Duodenal mucosa (tissue), 2 donors: Measurements from ENCODE around the gene RORB.

ENCODE experiments used
- H3K27ac ChIP-seq: one replicate; pipeline ENCODE4 v1.7.0; 2013; ENCODE audit warnings: low read depth, low read length
- H3K27me3 ChIP-seq, 2 donors: one replicate each; pipeline ENCODE4 v1.7.0; 2013; ENCODE audit warnings: low read length in 2 of 2, control low read depth in 1 of 2; ENCODE audit not compliant: insufficient read depth in 2 of 2, control insufficient read depth in 1 of 2
- H3K36me3 ChIP-seq, 2 donors: one replicate each; pipeline ENCODE4 v1.7.0; 2013; ENCODE audit warnings: low read length in 2 of 2, control low read depth in 1 of 2; ENCODE audit not compliant: insufficient read depth in 2 of 2, control insufficient read depth in 1 of 2
- H3K4me1 ChIP-seq, 2 donors: one replicate each; pipeline ENCODE4 v1.7.0; 2013; ENCODE audit warnings: low read length in 2 of 2, control low read depth in 1 of 2; ENCODE audit not compliant: insufficient read depth in 2 of 2, control insufficient read depth in 1 of 2
- H3K4me3 ChIP-seq, 2 donors: one replicate each; pipeline ENCODE4 v1.7.0; 2013; ENCODE audit warnings: low read length in 2 of 2, low read depth in 1 of 2
- H3K9ac ChIP-seq, 2 donors: one replicate each; pipeline ENCODE4 v1.7.0; 2013; ENCODE audit warnings: low read length in 2 of 2, low read depth in 1 of 2
- H3K9me3 ChIP-seq, 2 donors: one replicate each; pipeline ENCODE4 v1.7.0; 2013; ENCODE audit warnings: low read length in 2 of 2, control low read depth in 1 of 2; ENCODE audit not compliant: control insufficient read depth in 1 of 2

The RORB gene

DNA sequence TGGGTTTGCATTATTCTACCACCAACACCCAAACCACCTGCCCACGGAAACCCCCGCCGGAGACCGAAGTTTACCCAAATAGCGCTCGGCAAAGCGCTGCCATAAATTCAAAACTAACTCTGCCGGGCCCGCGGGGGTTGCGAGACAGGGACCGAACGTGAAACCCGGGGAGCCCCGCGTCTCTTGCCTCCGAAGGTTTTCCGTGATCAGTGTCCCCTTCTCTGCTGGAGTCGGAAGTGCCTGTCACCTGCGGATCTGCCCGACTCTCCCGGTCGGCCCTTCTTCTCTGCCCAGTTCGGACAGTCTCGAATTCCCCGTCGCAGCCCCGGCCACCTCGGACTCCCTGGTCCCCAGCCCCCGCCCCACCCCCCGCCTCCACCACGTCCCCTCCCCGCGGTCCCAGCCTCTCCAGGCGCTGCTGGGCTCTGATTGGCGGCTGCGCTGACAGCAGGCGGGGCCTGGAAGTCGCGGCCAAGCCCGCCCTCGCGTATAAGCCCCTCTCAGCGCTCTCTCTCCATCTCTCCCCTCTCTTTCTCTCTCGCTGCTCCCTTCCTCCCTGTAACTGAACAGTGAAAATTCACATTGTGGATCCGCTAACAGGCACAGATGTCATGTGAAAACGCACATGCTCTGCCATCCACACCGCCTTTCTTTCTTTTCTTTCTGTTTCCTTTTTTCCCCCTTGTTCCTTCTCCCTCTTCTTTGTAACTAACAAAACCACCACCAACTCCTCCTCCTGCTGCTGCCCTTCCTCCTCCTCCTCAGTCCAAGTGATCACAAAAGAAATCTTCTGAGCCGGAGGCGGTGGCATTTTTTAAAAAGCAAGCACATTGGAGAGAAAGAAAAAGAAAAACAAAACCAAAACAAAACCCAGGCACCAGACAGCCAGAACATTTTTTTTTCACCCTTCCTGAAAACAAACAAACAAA is at the start of gene RORB:
RORB (plus strand) TSS at position 517 of the 929 bp plus-strand sequence. CDS start 642 bp downstream, outside the sequence.
- Histone ChIP-seq H3K27me3 (peaks cover 46 to 54% of the 10 kb centered on the region in 2 donors), H3K27ac (no peak within 1 kb of the TSS), H3K9me3 (no peaks in the 10 kb centered on the region), H3K36me3 (no peaks in the 10 kb centered on the region), H3K4me1 (peaks cover 3 to 26% of the 10 kb centered on the region in 2 donors), H3K9ac (peak within 1 kb of the TSS in 1 of 2 donors; percentile 32), H3K4me3 (peak within 1 kb of the TSS; percentile 73 to 91)

- Histone ChIP-seq H3K4me3 (no peak overlapping the region), H3K4me1 (no peaks in the 10 kb centered on the region)
Observed at GRCh38 chr9:74447451-74448193, 49.5 kb upstream of the RORB start.

GRCh38 chr9:74449060-74449459 is 48.1 kb upstream of the RORB start:
- no peaks in the 10 kb centered on the region for H3K36me3 ChIP-seq
- no peaks in the 10 kb centered on the region for H3K27me3 ChIP-seq
- H3K9ac ChIP-seq = no peak overlapping the region
- no peak overlapping the region for H3K4me3 ChIP-seq
- no peak overlapping the region for H3K27ac ChIP-seq
- no peaks in the 10 kb centered on the region for H3K4me1 ChIP-seq
- no peaks in the 10 kb centered on the region for H3K9me3 ChIP-seq

More at GRCh38 chr9:74447451-74448193, 49.5 kb upstream of the RORB start:
- Histone ChIP-seq H3K36me3 (no peaks in the 10 kb centered on the region), H3K27ac (no peak overlapping the region), H3K9ac (no peak overlapping the region), H3K9me3 (no peaks in the 10 kb centered on the region), H3K27me3 (no peaks in the 10 kb centered on the region)

DNA sequence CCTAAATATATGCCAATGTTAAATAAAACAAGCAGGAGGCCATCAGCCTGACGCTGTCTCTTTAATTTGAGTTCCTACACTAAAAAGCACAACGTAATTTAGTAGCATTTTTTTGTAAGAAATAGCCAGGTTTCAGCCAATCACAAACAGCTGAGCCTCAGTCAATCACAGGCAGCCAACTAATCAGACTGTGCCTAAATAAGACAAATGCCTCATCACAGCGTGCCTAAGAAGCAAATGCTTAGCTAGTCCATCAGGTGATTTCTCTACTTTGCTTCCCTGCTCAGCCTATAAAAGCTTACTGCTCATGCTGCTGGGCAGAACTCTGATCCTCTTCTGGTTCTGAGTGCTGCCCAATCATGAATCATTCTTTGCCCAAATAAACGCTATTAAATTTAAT is 38.3 kb upstream of the RORB start:
- Histone ChIP-seq H3K27me3 (no peaks in the 10 kb centered on the region), H3K27ac (no peak overlapping the region), H3K4me1 (no peaks in the 10 kb centered on the region), H3K4me3 (no peak overlapping the region), H3K9me3 (no peaks in the 10 kb centered on the region), H3K9ac (no peak overlapping the region), H3K36me3 (no peaks in the 10 kb centered on the region)

DNA sequence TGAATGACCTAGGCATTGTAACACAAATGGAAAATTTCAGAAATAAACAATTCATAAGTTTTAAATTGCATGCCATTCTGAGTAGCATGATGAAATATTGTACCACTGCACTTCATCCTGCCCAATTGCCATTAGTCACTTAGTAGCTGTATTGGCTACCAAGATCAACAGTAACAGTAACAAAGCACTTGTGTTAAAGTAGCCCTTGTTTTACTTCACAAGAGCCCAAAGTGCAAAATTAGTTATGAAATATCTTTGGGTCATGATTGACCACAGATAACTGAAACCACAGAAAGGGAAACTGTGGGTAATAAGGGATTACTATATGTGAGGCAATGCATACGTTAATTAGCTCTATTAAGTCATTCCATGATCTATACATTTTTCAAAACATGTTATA is 33.3 kb upstream of the RORB start:
- H3K36me3 ChIP-seq = no peaks in the 10 kb centered on the region
- no peaks in the 10 kb centered on the region for H3K9me3 ChIP-seq
- no peak overlapping the region for H3K27ac ChIP-seq
- H3K27me3 ChIP-seq = no peaks in the 10 kb centered on the region
- H3K4me1 ChIP-seq = no peaks in the 10 kb centered on the region
- no peak overlapping the region for H3K4me3 ChIP-seq
- H3K9ac ChIP-seq = no peak overlapping the region

- H3K4me3 ChIP-seq = no peak overlapping the region
- H3K9me3 ChIP-seq = no peaks in the 10 kb centered on the region
- no peaks in the 10 kb centered on the region for H3K4me1 ChIP-seq
- H3K27ac ChIP-seq = no peak overlapping the region
- H3K9ac ChIP-seq = no peak overlapping the region
- H3K36me3 ChIP-seq = no peaks in the 10 kb centered on the region
- H3K27me3 ChIP-seq = no peaks in the 10 kb centered on the region
Observed at GRCh38 chr9:74478606-74479005, 18.5 kb upstream of the RORB start.

DNA sequence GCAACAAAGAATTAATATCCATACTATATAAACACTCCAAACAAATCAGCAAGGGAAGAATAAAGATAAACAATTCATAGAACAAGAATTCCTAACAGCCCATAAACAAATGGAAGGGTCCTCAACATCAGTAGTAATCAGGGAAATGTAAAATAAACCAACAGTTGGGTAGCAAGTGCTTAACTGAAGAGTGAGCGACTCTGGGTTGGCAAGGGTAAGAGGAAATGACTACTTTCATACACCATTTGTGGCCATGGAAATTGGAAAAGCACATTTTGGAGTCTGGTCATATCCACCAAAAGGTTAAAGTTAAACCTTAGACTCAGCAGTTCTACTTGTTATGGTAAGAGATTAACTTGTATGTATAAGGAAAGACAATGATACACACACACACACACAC is 17.4 kb upstream of the RORB start:
- Histone ChIP-seq H3K9ac (no peak overlapping the region), H3K9me3 (no peaks in the 10 kb centered on the region), H3K27ac (no peak overlapping the region), H3K36me3 (no peaks in the 10 kb centered on the region), H3K27me3 (no peaks in the 10 kb centered on the region), H3K4me1 (no peaks in the 10 kb centered on the region), H3K4me3 (no peak overlapping the region)

GRCh38 chr9:74487395-74487794 is 9.7 kb upstream of the RORB start:
- no peaks in the 10 kb centered on the region for H3K36me3 ChIP-seq
- no peak overlapping the region for H3K27ac ChIP-seq
- no peaks in the 10 kb centered on the region for H3K27me3 ChIP-seq
- no peaks in the 10 kb centered on the region for H3K4me1 ChIP-seq
- no peak overlapping the region for H3K9ac ChIP-seq
- H3K9me3 ChIP-seq = no peaks in the 10 kb centered on the region
- H3K4me3 ChIP-seq = no peak overlapping the region

GRCh38 chr9:74493512-74493911 is 3.6 kb upstream of the RORB start:
- H3K27ac ChIP-seq = no peak overlapping the region
- no peaks in the 10 kb centered on the region for H3K36me3 ChIP-seq
- H3K9me3 ChIP-seq = no peaks in the 10 kb centered on the region
- H3K27me3 ChIP-seq = peaks cover 20 to 26% of the 10 kb centered on the region in 2 donors
- H3K9ac ChIP-seq = no peak overlapping the region
- peaks cover 0 to 9% of the 10 kb centered on the region in 2 donors for H3K4me1 ChIP-seq
- no peak overlapping the region for H3K4me3 ChIP-seq

DNA sequence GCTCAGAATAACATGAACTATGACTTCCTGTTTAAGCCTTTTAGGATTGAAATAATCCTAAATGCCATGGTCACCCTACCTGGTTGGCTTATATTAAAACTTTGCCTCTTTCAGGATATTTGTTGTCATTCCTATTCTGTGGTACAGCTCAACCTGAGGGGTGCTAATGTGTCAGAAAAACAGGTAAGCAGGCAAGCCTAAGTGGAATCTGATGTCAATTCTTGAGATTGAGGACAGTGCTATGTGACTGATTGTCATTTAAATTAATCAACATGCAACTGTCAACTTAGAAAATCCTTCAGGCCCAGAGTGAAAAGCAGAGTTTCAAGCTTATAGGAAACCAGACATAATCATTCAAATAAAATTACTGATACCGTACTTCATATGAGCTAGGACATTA is 2.6 kb upstream of the RORB start:
- Histone ChIP-seq H3K4me3 (no peak overlapping the region), H3K4me1 (peaks cover 3 to 18% of the 10 kb centered on the region in 2 donors), H3K9me3 (no peaks in the 10 kb centered on the region), H3K27me3 (peaks cover 29 to 36% of the 10 kb centered on the region in 2 donors), H3K9ac (no peak overlapping the region), H3K27ac (no peak overlapping the region), H3K36me3 (no peaks in the 10 kb centered on the region)
